ENCODE data around the gene KRT79. TPM values are rescaled to one million over a fixed set of nuclear protein-coding genes. Genes with fewer than 3 reads are reported as not detected.
A peak's percentile ranks its signal among the peaks of the same experiment; 100 is the strongest.

Gene KRT79
- polyA plus RNA-seq, 1 donor from 2014 or later: not detected

GRCh38 chr12:52867152-52867551 is 33.0 kb upstream of the KRT79 start:
- H4K20me1 ChIP-seq (ENCODE audit: insufficient read depth): no peaks in the 10 kb centered on the region
- no peak for TF ChIP-seq CTCF (IDR thresholded peaks at IDR 0.05; ENCODE audit: poor library complexity, severe bottlenecking)
- TF ChIP-seq REST (IDR thresholded peaks at IDR 0.05; ENCODE audit: borderline replicate concordance): no peak
- no peak for TF ChIP-seq EZH2 (IDR thresholded peaks at IDR 0.05; ENCODE audit: borderline replicate concordance, insufficient read depth, low read length, poor library complexity, severe bottlenecking)
- no peak for TF ChIP-seq TAF1 (IDR thresholded peaks at IDR 0.05; ENCODE audit: low read depth)
- TF ChIP-seq EP300 (conservative IDR thresholded peaks at IDR 0.05; ENCODE audit: poor library complexity, severe bottlenecking): no peak
- TF ChIP-seq MXI1 (conservative IDR thresholded peaks at IDR 0.05; ENCODE audit: poor library complexity, severe bottlenecking): no peak
- TF ChIP-seq RAD21 (conservative IDR thresholded peaks at IDR 0.05): no peak
- TF ChIP-seq SMC3 (conservative IDR thresholded peaks at IDR 0.05; ENCODE audit: poor library complexity): no peak
- TF ChIP-seq POLR2AphosphoS5 (IDR thresholded peaks at IDR 0.05): no peak
- no peaks in the 10 kb centered on the region for H3K9me2 ChIP-seq (ENCODE audit: insufficient read depth, low read length)
- H3K9ac ChIP-seq (ENCODE audit: low read length): no peak overlapping the region
- no peaks in the 10 kb centered on the region for H3K9me3 ChIP-seq (ENCODE audit: low read length)
- H3K4me3 ChIP-seq (ENCODE audit: low read length): no peak overlapping the region
- no peaks in the 10 kb centered on the region for H3K36me3 ChIP-seq (ENCODE audit: insufficient read depth, low read length)
- no peak overlapping the region for H3K27ac ChIP-seq (ENCODE audit: low read length)
- no peaks in the 10 kb centered on the region for H3K79me2 ChIP-seq (replicated peaks; ENCODE audit: insufficient read depth, low read length)
- no peaks in the 10 kb centered on the region for H3K27me3 ChIP-seq (ENCODE audit: insufficient read depth, low read depth, low read length)
- H2AFZ ChIP-seq (ENCODE audit: low read depth, low read length): no peak overlapping the region
- no peaks in the 10 kb centered on the region for H3F3A ChIP-seq (ENCODE audit: insufficient read depth, low read length, poor library complexity, severe bottlenecking)
- H3K4me2 ChIP-seq (ENCODE audit: low read length): no peak overlapping the region

GRCh38 chr12:52865090-52865944 is 31.2 kb upstream of the KRT79 start:
- H3K36me3 ChIP-seq (ENCODE audit: insufficient read depth, low read length): no peaks in the 10 kb centered on the region
- no peak overlapping the region for H3K27ac ChIP-seq (ENCODE audit: low read length)
- H3K79me2 ChIP-seq (replicated peaks; ENCODE audit: insufficient read depth, low read length): no peaks in the 10 kb centered on the region
- no peak overlapping the region for H3K4me3 ChIP-seq (ENCODE audit: low read length)
- H3K9ac ChIP-seq (ENCODE audit: low read length): no peak overlapping the region
- TF ChIP-seq SMC3 (conservative IDR thresholded peaks at IDR 0.05; ENCODE audit: poor library complexity): peak; percentile 50
- TF ChIP-seq RAD21 (conservative IDR thresholded peaks at IDR 0.05): peak; percentile 39
- no peak for TF ChIP-seq REST (IDR thresholded peaks at IDR 0.05; ENCODE audit: borderline replicate concordance)
- TF ChIP-seq CTCF (IDR thresholded peaks at IDR 0.05; ENCODE audit: poor library complexity, severe bottlenecking): peak; percentile 54
- H4K20me1 ChIP-seq (ENCODE audit: insufficient read depth): no peaks in the 10 kb centered on the region
- H3K9me3 ChIP-seq (ENCODE audit: low read length): no peaks in the 10 kb centered on the region
- H3K4me2 ChIP-seq (ENCODE audit: low read length): no peak overlapping the region
- no peaks in the 10 kb centered on the region for H3K27me3 ChIP-seq (ENCODE audit: insufficient read depth, low read depth, low read length)
- H3K9me2 ChIP-seq (ENCODE audit: insufficient read depth, low read length): no peaks in the 10 kb centered on the region
- H2AFZ ChIP-seq (ENCODE audit: low read depth, low read length): no peak overlapping the region
- H3F3A ChIP-seq (ENCODE audit: insufficient read depth, low read length, poor library complexity, severe bottlenecking): no peaks in the 10 kb centered on the region
